GM06990 (cell line): ENCODE measurements around the gene TMEM139.

ENCODE experiments used
- DNase-seq: peaks from one replicate; pipeline ENCODE4 v3.0.0-alpha.2; 2011; ENCODE audit not compliant: insufficient read length; ENCODE audit errors: extremely low read depth
- H3K27me3 ChIP-seq: replicated peaks from 2 replicates; pipeline ENCODE4 v1.6.0; 2011; ENCODE audit warnings: low read length; ENCODE audit not compliant: control insufficient read depth, insufficient read depth
- H3K36me3 ChIP-seq: 2 replicates; pipeline ENCODE4 v1.5.1; 2011; ENCODE audit warnings: low read length; ENCODE audit not compliant: control insufficient read depth, insufficient read depth
- H3K4me3 ChIP-seq: replicated peaks from 2 replicates; pipeline ENCODE4 v1.5.1; 2011; ENCODE audit warnings: low read depth, mild to moderate bottlenecking, control low read depth, low read length
- TF ChIP-seq, protein P1 (sequence below): IDR thresholded peaks from 2 replicates; pipeline ENCODE4 v1.5.1; 2011; ENCODE audit warnings: low read length, control low read depth, mild to moderate bottlenecking, inconsistent platforms; ENCODE audit not compliant: insufficient read depth, poor library complexity, severe bottlenecking

Gene TMEM139

DNA sequence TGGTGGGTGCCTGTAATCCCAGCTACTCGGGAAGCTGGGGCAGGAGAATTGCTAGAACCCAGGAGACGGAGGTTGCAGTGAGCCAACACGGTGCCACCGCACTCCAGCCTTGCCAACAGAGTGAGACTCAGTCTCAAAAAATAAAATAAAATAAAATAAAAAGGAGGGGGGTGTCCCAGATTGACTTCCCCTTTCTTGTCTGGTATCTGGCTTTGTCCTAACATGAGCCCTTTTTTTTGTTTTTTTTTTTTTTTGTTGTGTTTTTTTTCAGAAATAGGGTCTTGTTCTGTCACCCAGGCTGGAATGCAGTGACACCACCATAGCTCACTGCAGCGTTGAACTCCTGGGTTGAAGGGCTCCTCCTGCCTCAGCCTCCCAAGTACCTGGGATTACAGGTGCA is 8.1 kb downstream of the TMEM139 start:
- TF ChIP-seq, protein P1, sequence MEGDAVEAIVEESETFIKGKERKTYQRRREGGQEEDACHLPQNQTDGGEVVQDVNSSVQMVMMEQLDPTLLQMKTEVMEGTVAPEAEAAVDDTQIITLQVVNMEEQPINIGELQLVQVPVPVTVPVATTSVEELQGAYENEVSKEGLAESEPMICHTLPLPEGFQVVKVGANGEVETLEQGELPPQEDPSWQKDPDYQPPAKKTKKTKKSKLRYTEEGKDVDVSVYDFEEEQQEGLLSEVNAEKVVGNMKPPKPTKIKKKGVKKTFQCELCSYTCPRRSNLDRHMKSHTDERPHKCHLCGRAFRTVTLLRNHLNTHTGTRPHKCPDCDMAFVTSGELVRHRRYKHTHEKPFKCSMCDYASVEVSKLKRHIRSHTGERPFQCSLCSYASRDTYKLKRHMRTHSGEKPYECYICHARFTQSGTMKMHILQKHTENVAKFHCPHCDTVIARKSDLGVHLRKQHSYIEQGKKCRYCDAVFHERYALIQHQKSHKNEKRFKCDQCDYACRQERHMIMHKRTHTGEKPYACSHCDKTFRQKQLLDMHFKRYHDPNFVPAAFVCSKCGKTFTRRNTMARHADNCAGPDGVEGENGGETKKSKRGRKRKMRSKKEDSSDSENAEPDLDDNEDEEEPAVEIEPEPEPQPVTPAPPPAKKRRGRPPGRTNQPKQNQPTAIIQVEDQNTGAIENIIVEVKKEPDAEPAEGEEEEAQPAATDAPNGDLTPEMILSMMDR, result no peak
- no peak for DNase-seq
- H3K36me3 ChIP-seq, result peaks cover 2% of the 10 kb centered on the region; the same call in 1 of the 2 replicates

DNA sequence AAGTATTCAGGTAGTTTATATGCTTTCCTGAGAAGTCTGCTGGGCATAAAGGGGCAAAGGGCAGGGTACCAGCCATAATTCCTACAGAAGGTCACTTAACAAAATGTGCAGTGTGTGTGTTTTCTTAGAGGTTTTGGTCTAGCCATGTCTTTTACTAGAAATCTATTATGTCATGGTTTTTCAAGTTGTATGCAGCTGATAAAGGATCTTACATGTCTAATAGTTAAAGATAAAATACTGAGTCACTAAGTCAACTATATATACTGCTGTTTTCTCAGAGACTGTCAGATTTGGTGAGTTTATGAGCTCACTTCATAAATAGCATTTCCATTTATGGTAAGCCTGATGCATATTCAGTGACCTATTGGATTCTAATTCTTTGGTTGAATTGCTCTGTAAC is 11.1 kb downstream of the TMEM139 start:
- DNase-seq, result no peak
- TF ChIP-seq, protein P1, result no peak
- H3K36me3 ChIP-seq, result peaks cover 8% of the 10 kb centered on the region
- H3K4me3 ChIP-seq, result no peak overlapping the region
- H3K27me3 ChIP-seq, result no peaks in the 10 kb centered on the region

More for the DNA sequence above, 8.1 kb downstream of the TMEM139 start:
- Histone ChIP-seq H3K4me3 (no peak overlapping the region), H3K27me3 (no peaks in the 10 kb centered on the region)

GRCh38 chr7:143296686-143297085 is 11.9 kb downstream of the TMEM139 start:
- H3K4me3 ChIP-seq, result no peak overlapping the region
- DNase-seq, result no peak

GRCh38 chr7:143299346-143299745 is 14.6 kb downstream of the TMEM139 start:
- Histone ChIP-seq H3K4me3 (no peak overlapping the region), H3K36me3 (peaks cover 18% of the 10 kb centered on the region), H3K27me3 (no peaks in the 10 kb centered on the region)
- TF ChIP-seq, protein P1, result no peak
- no peak for DNase-seq

More at GRCh38 chr7:143296686-143297085, 11.9 kb downstream of the TMEM139 start:
- TF ChIP-seq, protein P1, result no peak
- peaks cover 9% of the 10 kb centered on the region for H3K36me3 ChIP-seq
- no peaks in the 10 kb centered on the region for H3K27me3 ChIP-seq

DNA sequence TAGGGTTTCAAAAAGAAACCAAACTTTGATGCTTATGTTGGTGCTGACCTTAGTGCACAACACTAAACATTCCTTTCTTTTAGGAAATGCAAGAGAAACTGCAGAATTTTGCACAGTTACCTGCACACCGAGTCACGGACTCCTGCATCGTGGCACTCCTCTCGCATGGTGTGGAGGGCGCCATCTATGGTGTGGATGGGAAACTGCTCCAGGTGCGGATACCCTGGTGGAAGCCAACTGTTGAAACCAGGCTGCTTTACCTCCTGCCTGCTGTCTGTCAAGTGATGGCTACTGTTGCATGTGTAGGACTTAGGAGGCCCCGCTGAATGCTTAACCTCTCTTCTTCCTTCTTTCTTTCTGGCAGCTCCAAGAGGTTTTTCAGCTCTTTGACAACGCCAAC is 15.1 kb downstream of the TMEM139 start:
- no peak for DNase-seq
- H3K36me3 ChIP-seq, result peaks cover 22% of the 10 kb centered on the region
- no peak overlapping the region for H3K4me3 ChIP-seq
- TF ChIP-seq, protein P1, result peak; percentile 54
- no peaks in the 10 kb centered on the region for H3K27me3 ChIP-seq
